ENCODE measurements around the gene DHX40.
"Not testable (repeated sequence)": the region's sequence is repeated elsewhere in the genome, so short reads cannot be mapped to it uniquely, and the experiment has no call there.

DHX40 gene

DNA sequence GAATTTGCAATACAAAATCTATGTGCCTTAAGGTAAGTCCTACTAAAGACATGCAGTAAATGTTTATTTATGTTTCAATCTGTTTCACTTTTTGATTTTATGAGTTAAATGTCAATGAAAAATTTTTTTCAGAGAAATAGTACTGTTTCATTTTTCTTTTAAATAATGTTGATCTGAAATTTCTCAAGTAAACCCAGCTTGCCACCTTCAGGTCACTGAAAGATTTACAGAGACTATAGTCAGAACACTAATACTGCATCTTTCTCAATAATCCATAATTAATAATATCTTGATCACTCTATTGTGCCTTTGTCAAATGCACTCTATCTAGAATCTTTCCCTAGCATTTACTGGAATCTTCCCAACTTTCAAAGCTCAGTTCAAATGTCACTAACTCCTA lies 6.5 kb upstream of the DHX40 start:
- no peak for DNase-seq

DNA sequence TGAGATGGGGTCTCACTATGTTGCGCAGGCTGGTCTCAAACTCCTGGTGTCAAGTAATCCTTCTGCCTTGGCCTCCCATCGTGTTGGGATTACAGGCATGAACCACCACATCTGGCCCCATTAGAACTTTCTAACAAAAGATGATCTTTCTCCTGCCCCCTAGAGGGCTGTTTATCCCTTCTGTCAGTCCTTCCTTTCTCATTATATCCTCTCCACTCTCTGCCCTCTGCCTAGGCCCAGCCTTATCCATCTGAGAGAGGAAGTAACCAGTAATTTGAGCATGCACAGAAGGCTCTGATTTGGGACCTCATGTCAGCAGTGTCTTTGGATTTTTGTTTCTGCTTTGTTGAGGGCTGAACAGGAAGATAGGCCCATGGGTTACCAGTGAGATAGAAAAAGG lies 4.4 kb upstream of the DHX40 start:
- DNase-seq, result no peak

DNA sequence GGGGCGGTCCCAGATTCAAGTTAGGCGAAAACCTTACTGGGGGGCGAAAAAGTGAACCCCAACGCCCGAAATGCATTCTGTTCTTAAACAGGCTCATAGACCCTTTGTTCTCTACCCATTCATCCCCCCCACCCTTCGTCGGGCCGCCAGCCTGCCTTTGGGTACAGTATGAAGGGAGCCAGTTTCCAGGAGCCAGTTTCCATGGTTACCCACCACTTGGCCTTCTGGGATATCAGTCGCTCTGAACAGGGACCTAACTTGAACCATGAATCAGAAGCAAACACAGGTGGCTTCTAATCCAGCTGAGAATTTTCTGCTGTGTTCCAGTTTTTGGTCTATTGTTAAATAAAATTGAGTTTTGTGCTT lies 532 bp downstream of the DHX40 start:
- DNase-seq, result peak; percentile 44

DNA sequence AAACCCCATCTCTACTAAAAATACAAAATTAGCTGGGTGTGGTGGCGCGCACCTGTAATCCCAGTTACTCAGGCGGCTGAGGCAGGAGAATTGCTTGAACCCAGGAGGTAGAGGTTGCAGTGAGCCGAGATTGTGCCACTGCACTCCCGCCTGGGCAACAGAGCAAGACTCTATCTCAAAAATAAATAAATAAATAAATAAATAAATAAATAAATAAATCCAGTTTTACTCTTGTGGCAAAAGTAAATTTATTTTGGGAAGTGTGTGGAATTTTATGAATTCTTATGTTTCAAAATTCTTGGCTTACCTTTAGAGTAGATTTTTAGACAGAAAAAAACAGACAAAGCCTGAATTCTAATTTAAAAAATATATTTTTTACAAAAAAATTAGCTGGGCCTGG lies 3.7 kb downstream of the DHX40 start:
- not testable (repeated sequence) for DNase-seq

DNA sequence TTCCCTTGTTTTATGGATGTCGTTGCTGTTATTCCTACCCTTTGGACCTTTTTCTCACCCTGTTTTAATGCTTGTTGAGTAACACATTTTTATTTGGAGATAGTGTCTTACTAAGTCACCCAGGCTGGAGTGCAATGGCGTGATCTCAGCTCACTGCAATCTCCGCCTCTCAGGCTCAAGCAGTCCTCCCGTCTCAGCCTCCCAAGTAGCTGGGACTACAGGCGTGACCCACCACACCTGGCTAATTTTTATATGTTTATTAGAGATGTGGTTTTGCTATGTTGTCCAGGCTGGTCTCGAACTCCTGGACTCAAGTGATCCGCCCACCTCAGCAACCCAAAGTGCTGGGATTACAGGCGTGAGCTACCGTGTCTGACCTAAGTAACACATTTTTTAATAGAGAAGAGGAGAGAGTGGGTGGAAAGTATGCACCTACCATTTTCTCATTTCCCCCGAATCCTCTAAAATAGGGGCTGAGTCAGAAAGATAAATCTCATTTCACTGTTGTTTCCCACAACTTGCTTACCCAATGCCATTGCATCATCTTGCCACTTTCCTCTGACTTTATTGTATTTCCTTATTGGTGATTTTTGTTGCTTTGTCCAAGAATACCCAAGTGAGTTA lies 7.0 kb downstream of the DHX40 start:
- no peak for DNase-seq

DNA sequence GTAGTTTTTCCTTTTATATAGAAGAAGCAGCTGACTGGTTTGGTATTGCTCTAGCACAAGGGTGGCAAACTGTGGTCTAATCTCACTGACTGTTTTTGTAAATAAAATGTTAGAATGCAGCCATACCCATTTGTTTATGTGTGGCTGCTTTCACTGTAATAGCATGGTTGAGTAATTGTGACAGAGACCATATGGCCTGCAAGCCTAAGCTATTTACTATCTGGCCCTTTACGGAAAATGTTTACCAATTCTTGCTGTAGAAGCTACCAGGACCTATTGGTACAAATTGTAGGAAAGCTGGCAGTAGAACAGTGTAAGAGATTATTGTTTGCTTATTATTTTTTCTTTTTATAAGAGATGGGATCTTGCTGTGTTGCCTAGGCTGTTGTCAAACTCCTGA lies 18.8 kb downstream of the DHX40 start:
- DNase-seq, result not testable (repeated sequence)

DNA sequence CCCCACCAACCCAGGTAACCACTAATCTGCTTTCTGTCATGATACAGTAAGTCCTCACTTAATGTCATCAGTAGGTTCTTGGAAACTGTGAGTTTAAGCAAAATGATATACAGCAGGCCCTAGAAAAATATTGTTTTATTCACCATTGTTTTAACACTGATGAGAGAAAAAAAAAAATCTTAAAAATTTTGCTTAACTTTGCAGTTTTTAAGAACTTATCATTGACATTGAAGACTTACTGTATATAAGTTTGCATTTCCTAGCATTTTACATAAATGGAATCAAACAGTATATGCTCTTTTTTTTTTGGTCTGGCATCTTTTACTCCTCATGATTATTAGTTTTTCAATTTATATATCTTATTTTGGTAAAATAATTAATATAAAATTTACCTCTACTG lies 34.8 kb downstream of the DHX40 start:
- DNase-seq, result no peak

DNA sequence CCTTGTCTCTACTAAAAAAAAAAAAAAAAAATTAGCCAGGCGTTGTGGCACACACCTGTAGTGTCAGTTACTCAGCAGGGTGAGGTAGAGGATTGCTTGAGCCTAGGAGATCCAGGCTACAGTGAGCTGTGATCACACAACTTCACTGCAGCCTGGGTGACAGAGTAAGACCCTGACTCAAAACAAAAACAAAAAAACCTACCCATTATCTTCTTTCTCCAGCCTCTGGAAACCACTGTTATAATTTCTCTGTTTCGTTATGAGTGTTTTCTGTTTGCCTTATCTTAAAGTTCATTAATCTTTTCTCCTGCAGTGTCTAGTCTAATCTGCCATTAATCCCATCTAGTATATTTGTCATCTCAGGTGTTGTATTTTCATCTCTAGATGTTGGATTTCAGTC lies 35.7 kb downstream of the DHX40 start:
- no peak for DNase-seq

DNA sequence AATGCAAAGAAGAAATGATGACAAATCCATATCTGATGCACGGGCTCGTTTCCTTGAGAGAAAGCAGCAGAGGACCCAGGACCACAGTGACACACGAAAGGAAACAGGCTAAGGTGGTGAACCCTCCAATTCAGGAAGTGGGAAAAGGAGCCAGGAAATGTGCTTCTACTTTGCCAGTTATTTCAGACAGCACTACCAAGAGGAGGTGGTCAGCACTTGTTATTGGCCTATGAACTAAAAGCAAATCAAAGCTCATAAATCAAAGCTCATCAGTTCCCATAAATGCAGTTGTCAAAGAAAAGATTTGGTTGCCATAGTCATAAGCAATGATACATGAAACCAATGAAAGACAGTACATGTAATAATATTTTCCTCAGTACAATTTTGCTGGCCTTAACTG lies 41.7 kb downstream of the DHX40 start:
- no peak for DNase-seq

DNA sequence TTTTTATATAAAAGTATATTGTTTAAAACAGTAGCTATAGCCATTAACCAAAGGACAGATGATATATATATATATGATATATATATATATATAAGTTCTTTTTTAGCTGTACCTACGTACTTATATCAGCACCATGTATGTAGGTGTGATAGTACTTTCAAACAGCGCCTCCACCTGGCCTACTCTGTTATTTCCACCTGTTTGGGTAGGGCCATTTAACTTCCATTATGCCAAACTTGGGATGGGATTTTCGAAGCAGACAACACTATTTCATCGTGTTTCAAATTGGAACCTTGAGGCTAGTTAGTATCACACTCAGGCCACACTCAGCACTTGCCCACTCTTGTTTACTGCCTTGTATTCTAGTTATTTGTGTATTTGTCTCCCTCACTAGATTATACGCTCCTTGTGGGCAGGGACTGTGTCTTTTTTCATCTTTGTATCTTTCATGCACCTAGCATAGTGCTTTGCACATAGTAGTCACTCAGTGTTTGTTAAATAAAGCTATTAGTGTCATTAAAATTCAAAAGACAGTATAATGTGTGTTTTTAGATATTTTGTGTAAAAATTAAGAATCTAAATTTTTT lies 42.5 kb downstream of the DHX40 start:
- DNase-seq, result peak; percentile 36

DNA sequence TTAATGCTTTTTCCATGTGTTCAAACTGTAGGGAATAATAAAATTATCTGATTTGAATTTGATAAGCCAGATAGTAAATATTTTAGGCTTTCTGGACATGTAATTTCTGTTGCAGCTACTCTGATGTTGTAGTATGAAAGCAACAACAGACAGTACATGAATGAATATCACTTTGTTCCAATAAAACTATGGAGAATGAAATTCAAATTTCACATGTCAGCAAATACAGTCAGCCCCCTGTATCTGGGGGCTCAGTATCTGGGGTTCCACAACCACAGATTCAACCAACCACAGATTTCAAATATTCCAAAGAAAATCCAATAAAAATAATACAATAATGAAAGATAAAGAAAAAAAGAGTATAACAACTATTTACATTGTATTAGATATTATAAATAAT lies 46.1 kb downstream of the DHX40 start:
- DNase-seq, result no peak

DNA sequence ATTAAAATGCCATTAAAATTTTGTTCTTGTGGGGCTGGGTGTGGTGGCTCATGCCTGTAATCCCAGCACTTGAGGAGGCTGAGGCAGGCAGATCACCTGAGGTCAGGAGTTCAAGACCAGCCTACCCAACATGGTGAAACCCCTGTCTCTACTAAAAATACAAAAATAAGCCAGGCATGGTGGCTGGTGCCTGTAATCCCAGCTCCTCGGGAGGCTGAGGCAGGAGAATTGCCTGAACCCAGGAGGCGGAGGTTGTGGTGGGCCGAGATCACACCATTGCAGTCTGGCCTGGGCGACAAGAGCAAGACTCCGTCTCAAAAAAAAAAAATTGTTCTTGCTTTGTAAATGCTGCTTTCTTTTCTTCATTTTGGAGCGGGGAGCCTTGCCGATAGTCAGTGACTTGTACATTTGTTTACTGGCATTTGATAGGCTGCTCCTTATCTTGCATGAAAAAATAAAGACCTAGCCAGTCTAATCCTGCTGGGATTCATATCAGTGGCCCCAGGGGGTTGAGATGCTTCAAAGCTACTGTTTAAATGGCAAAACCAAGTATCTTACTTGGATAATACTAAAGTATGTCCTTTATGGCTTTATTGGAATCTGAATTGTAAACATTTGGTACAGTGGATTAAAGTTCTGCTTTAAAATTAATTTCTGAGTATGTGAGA lies 51.0 kb downstream of the DHX40 start:
- DNase-seq, result no peak

DNA sequence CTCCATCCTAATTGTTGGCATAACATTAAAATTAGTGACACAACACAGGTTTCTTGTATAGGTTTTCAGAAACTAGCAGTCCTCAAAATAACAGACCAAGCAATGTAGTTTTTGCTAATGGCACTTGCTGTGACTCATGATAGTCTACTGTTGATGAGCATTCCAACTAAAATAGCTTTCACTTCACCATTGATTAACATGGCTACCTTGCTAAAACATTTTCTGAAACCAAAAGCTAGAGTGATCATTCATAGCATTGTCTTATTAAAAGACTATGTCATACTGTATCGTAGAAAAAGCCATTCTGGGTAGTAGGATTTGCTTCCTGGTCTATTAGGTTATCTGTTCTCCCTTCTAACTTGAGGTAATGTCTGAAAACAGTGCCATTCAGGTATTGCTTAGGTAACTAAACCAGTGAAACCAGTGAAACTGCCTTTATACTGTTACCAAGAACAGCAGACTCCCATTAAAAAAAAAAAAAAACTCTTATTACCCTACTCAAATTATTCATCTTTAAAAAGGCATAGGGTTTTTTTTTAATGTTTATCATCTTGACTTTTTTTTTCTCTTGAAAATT lies 51.8 kb downstream of the DHX40 start:
- DNase-seq, result no peak

DNA sequence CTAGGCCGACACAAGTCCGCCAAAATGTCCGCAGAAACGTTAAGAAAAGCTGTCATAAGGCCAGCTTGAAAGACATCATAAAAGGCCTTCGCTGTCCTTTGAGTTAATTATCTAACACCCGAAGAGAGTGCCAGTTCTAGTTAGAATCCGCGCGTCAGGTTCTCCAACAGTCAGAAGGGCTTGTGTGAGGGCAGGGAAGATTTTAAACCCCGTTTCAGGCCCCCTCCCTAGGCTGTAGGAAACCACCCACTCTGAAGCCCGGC lies 53.6 kb downstream of the DHX40 start:
- DNase-seq, result no peak

DNA sequence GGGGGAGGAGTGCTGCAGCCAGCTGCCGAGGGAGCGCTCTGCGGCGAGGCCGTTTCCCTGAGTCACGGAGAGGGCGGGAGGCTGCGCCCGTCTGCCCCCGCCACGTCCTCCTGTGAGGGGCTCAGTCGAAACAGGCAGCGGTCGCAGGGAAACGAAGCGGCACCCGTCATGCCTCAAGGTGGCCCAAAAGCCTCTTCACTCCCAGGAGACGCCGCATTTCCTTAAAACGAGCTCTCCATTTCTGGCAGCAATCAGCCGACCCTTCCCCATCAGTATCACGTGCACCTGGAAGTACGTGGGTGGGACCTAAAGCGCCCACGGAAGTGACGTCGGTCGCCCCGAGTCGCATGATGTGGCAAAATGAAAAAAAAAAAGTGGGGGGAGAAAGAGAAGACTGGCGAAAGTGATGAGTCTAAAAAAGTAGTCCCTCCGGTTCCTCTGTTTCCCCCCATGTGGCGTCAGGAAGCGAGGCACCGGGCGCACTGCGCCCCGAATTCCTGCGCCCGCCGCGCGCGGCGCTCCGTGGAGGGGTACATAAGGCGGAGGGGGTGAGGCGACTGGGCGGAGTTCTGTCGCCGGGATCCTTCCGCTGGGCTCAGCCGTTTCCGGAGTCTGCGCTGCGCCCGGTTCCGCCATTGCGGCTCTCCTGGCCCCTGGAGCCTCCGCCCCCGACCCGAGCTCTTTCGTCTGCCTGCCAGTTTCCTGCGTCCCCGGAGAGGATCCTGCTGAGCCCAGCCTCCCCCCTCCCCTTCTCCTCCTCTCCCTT lies 54.1 kb downstream of the DHX40 start, which contains the start of gene CLTC:
Gene CLTC, plus strand, starts transcription at position 598 of the 766 bp plus-strand sequence. CDS start 237 bp downstream, outside the sequence.
- peak; percentile 91 for DNase-seq

DNA sequence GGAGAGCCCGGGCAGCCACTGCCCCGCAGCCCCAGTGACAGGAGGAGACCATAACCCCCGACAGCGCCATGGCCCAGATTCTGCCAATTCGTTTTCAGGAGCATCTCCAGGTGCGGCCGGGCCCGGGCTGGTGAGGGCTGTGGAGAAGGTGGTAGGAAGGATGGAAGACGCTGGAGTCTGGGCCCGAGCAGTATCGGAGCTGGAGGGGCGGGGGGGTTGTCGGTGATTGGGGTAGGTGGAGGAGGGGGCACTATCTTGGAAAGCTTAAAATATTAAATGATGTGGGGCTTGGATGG lies 54.6 kb downstream of the DHX40 start:
- DNase-seq, result no peak

DNA sequence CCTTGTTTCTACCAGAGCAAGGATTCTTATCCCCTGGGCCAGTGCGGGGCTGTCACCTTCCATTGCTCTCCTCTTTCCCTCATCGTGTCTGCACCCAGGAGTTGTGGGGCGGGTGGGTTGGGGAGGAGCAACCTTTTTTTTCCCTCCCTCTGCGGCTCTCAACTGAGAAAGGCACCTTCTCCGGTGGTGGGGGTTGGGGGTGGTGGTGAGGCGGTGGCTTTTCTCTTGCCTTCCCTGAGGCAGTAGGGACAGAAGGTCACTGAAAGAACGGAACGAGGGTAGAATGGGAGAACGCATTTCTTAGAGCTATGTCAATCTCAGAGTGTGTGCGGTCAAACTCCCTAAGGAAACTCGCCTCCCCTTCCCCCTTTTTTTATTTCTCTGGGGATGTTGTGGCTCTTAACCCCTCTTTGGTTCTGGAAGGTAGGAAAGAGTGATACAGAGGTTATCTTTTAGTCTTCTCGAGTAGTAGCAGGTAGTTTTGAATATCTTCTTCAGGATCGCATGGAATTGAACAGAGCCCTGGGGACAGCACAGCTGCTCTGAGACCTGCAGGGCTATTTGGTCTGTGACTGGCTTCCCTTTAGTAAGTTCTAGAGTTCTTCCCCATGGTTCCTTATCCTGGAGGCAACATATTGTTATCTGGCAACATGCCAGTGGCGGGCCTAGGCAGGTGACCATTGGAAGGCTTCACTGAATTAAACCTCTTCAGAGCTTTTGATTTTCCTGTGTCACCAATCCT lies 55.3 kb downstream of the DHX40 start:
- DNase-seq, result peak; percentile 40

DNA sequence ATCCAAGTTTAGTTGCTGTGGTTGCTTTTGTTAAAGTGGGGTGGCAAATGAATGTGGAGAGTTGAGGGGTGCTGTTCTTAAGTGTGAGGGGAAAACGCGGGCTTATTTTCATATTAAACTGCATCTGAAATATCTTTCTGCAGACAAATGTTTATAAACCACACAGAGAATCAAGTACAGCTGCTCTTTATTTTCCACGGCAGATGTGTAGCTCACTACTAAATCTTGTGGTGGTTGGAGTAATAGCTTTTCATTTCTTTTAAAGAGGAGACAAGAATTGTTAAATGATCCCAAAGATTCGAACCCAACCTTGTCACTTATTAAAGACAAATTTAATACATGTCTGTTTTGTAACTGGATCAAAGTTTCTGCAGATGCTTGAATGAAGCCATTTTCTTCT lies 56.4 kb downstream of the DHX40 start:
- DNase-seq, result no peak

DNA sequence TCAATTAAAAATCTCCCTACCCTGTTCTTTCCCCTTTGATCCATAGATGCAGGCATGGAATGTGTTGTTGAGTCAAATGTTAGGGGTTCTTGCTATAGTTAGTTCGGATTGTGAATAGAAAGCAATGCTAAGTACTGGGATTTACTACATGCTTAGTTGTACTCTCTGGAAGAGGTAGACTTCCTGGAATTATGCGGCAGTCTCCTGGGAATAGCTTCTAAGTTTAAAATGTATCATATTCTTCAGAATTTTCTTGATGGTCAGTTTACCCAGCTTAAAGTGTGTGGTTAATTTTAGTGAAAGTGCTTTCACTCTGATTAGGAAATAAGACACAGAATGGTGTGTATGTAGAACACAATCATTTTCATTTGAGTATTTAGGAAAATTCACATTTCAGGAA lies 57.7 kb downstream of the DHX40 start:
- DNase-seq, result no peak

DNA sequence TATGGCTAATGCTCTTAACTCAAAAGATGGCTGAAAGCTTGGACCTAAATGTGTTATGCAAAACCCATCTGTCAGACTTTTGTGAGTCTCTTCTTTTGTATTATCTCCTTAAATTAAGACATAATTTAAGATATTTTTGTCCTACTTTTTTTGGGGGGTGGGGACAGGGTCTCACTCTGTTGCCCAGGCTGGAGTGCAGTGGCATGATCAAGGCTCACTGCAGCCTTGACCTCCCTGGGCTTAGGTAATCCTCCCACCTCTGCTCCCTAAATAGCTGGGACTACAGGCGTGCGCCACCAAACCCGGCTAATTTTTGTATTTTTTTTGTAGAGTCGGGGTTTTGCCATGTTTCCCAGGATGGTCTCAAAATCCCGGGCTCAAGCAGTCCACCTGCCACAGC lies 61.3 kb downstream of the DHX40 start:
- DNase-seq, result no peak

DNA sequence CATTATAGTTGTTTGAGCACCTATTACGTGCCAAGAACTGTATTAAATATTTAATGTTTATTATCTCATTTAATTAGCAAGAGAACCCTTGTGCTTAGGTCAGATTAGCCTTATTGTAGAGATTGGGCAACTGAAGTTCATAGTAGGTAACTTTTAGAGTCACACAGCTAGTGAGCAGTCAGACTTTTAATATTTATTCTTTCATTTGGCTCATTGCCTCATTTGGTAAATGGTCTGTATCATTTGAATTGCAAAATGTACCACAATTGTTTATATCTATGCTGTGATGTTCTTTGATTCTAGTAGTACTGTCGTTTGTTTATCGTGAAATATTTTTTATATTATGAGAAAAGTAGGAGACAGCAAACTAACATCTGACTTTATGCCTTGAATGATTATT lies 61.9 kb downstream of the DHX40 start:
- DNase-seq, result no peak

DNA sequence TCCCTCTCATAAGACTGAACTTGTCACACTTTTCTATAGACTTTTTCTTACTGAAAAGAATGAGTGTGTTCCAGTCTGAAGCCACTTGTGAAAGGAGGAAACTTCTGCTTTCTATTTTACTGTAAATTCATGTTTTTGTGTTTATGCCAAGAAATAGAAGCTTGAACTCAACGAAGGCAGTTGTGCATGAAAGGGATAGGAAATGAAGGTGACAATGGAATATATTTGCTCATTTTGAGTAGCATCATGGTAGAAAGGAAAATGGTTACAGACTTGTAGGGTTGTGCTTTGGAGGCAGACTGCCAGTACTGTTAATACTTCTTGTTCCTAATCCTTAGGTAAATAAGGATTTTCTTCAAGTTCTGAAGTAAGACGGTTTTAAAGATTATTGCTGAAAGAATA lies 62.4 kb downstream of the DHX40 start:
- no peak for DNase-seq

DNA sequence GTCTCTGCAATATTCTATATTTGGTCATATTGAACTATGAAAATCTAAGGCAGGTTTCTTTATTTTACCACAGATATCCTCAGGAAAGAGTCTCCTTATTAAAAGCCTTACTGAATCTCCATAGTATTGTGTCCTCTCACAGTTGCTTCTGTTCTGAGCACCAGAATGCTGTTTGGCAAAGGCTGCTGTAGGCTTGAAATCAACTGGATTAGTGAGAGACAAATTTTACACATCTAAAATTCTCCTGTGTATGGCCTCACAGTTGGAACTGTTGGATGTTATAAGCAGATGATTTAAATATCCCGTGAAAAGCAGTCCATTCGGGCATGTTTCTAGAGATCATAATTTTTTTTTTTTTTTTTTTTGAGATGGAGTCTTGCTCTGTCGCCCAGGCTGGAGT lies 63.8 kb downstream of the DHX40 start:
- DNase-seq, result no peak
